Measurements from ENCODE around the gene MIA. TPM values are rescaled to one million over a fixed set of nuclear protein-coding genes. Genes with fewer than 3 reads are reported as not detected.

The MIA gene
- total and polyA plus RNA-seq, 9 of the 15 experiments (the other 6 are each of a cell fraction or from before 2014, with no cell fraction given): 0.21 TPM; not detected in 8

GRCh38 chr19:40798683-40799557 lies 23.6 kb downstream of the MIA start, which contains the start of gene EGLN2 (continued):
- TF ChIP-seq E2F1 (CRISPR knock-in tag; IDR thresholded peaks at IDR 0.05): no peak
- no peak for TF ChIP-seq PTRF (tag; IDR thresholded peaks at IDR 0.05)
- no peak for TF ChIP-seq ZNF75A (CRISPR knock-in tag; IDR thresholded peaks at IDR 0.05)
- TF ChIP-seq HIVEP1 (CRISPR knock-in tag; IDR thresholded peaks at IDR 0.05): no peak
- TF ChIP-seq THRA (IDR thresholded peaks at IDR 0.05): no peak
- no peak for TF ChIP-seq MYBL2 (IDR thresholded peaks at IDR 0.05; ENCODE audit: low read depth)
- TF ChIP-seq MYBL2 (CRISPR knock-in tag; IDR thresholded peaks at IDR 0.05; ENCODE audit: borderline replicate concordance): no peak
- TF ChIP-seq HNRNPUL1 (IDR thresholded peaks at IDR 0.05; ENCODE audit: low read length): no peak
- peak; percentile 55 for TF ChIP-seq MXI1 (IDR thresholded peaks at IDR 0.05; ENCODE audit: low read depth, low read length)
- TF ChIP-seq MNT (conservative IDR thresholded peaks at IDR 0.05): peak; percentile 83 to 87
- no peak for TF ChIP-seq DLX4 (CRISPR knock-in tag; IDR thresholded peaks at IDR 0.05)
- no peak for TF ChIP-seq ELF1 (tag; IDR thresholded peaks at IDR 0.05)
- TF ChIP-seq RCOR1 (IDR thresholded peaks at IDR 0.05; ENCODE audit: borderline replicate concordance in 1 of 2, low read depth in 2 of 2, low read length in 2 of 2): peak in 1 of 2 experiments; percentile 62; a peak in 3 of 4 replicates
- no peak for TF ChIP-seq NR1H2 (CRISPR knock-in tag; IDR thresholded peaks at IDR 0.05)
- no peak for TF ChIP-seq POLR3A (IDR thresholded peaks at IDR 0.05; ENCODE audit: borderline replicate concordance, extremely low read depth, insufficient read depth, insufficient read length)
- TF ChIP-seq CBFA2T2 (conservative IDR thresholded peaks at IDR 0.05): no peak
- no peak for TF ChIP-seq RERE (CRISPR knock-in tag; IDR thresholded peaks at IDR 0.05; ENCODE audit: borderline replicate concordance)

Data from K562 (cell line).